Measurements from ENCODE around the gene FOXP1.
A peak's percentile ranks its signal among the peaks of the same experiment; 100 is the strongest.

Gene FOXP1

GRCh38 chr3:71451060-71451459 is 132.5 kb downstream of the FOXP1 start:
- no peak overlapping the region for H3K27ac ChIP-seq (ENCODE audit: low read depth, low read length)
- H3K9me2 ChIP-seq (replicated peaks; ENCODE audit: insufficient read depth, low read length), result no peaks in the 10 kb centered on the region
- no peaks in the 10 kb centered on the region for H4K20me1 ChIP-seq (ENCODE audit: low read depth, low read length)
- no peaks in the 10 kb centered on the region for H3K79me2 ChIP-seq (ENCODE audit: insufficient read depth, low read length)
- TF ChIP-seq CTCF (IDR thresholded peaks at IDR 0.05; ENCODE audit: insufficient read depth, low read length, poor library complexity, severe bottlenecking) (no peak), EZH2phosphoT487 (conservative IDR thresholded peaks at IDR 0.05; ENCODE audit: low read length) (no peak)
- H3K4me3 ChIP-seq (ENCODE audit: insufficient read depth, low read length, poor library complexity, severe bottlenecking), result no peak overlapping the region
- no peaks in the 10 kb centered on the region for H3K27me3 ChIP-seq (ENCODE audit: low read length)
- H3K36me3 ChIP-seq (ENCODE audit: low read length), result no peaks in the 10 kb centered on the region
- no peaks in the 10 kb centered on the region for H3K9me3 ChIP-seq (ENCODE audit: insufficient read depth, low read length)
- no peak overlapping the region for H2AFZ ChIP-seq (ENCODE audit: low read depth, low read length, severe bottlenecking)
- H3K9ac ChIP-seq (ENCODE audit: low read length), result no peak overlapping the region
- no peaks in the 10 kb centered on the region for H3F3A ChIP-seq (ENCODE audit: insufficient read depth)
- no peak overlapping the region for H3K4me2 ChIP-seq (ENCODE audit: low read depth, low read length, poor library complexity, severe bottlenecking)

GRCh38 chr3:71450162-71450561 is 133.4 kb downstream of the FOXP1 start:
- Histone ChIP-seq H3K27ac (ENCODE audit: low read depth, low read length) (no peak overlapping the region), H4K20me1 (ENCODE audit: low read depth, low read length) (no peaks in the 10 kb centered on the region), H3K4me2 (ENCODE audit: low read depth, low read length, poor library complexity, severe bottlenecking) (peak overlapping the region; percentile 28), H3K79me2 (ENCODE audit: insufficient read depth, low read length) (no peaks in the 10 kb centered on the region), H3K9me2 (replicated peaks; ENCODE audit: insufficient read depth, low read length) (no peaks in the 10 kb centered on the region), H3K27me3 (ENCODE audit: low read length) (no peaks in the 10 kb centered on the region), H3K9ac (ENCODE audit: low read length) (no peak overlapping the region), H3K36me3 (ENCODE audit: low read length) (no peaks in the 10 kb centered on the region), H3K4me3 (ENCODE audit: insufficient read depth, low read length, poor library complexity, severe bottlenecking) (no peak overlapping the region), H2AFZ (ENCODE audit: low read depth, low read length, severe bottlenecking) (peak overlapping the region; percentile 24), H3F3A (ENCODE audit: insufficient read depth) (peaks cover under 1% of the 10 kb centered on the region; the same call in 1 of the 2 replicates), H3K9me3 (ENCODE audit: insufficient read depth, low read length) (no peaks in the 10 kb centered on the region)
- TF ChIP-seq CTCF (IDR thresholded peaks at IDR 0.05; ENCODE audit: insufficient read depth, low read length, poor library complexity, severe bottlenecking) (no peak), EZH2phosphoT487 (conservative IDR thresholded peaks at IDR 0.05; ENCODE audit: low read length) (no peak)

- H3F3A ChIP-seq (ENCODE audit: insufficient read depth), result peaks cover 21% of the 10 kb centered on the region
- no peaks in the 10 kb centered on the region for H3K79me2 ChIP-seq (ENCODE audit: insufficient read depth, low read length)
- no peaks in the 10 kb centered on the region for H3K27me3 ChIP-seq (ENCODE audit: low read length)
- H3K9me2 ChIP-seq (replicated peaks; ENCODE audit: insufficient read depth, low read length), result no peaks in the 10 kb centered on the region
- H3K9ac ChIP-seq (ENCODE audit: low read length), result no peak overlapping the region
- no peak overlapping the region for H2AFZ ChIP-seq (ENCODE audit: low read depth, low read length, severe bottlenecking)
- H3K36me3 ChIP-seq (ENCODE audit: low read length), result no peaks in the 10 kb centered on the region
- H4K20me1 ChIP-seq (ENCODE audit: low read depth, low read length), result no peaks in the 10 kb centered on the region
- no peak overlapping the region for H3K4me3 ChIP-seq (ENCODE audit: insufficient read depth, low read length, poor library complexity, severe bottlenecking)
- H3K4me2 ChIP-seq (ENCODE audit: low read depth, low read length, poor library complexity, severe bottlenecking), result no peak overlapping the region
- H3K27ac ChIP-seq (ENCODE audit: low read depth, low read length), result no peak overlapping the region
- TF ChIP-seq CTCF (IDR thresholded peaks at IDR 0.05; ENCODE audit: insufficient read depth, low read length, poor library complexity, severe bottlenecking), result no peak
- no peak for TF ChIP-seq EZH2phosphoT487 (conservative IDR thresholded peaks at IDR 0.05; ENCODE audit: low read length)
- no peaks in the 10 kb centered on the region for H3K9me3 ChIP-seq (ENCODE audit: insufficient read depth, low read length)
These were observed 135.7 kb downstream of the FOXP1 start for GRCh38 chr3:71447803-71448202.

Data from SU-DHL-6 (cell line).